KOPT-K1 (cell line): ENCODE results near the gene UGT1A6.

Experiments used
- H3K27ac ChIP-seq: fragments of 200-600 bp; sonication (generic); 2 replicates; pipeline ENCODE4 v1.5.1; 2016; ENCODE audit warnings: antibody characterized with exemption, mild to moderate bottlenecking, low read depth, low read length; ENCODE audit not compliant: poor library complexity, severe bottlenecking
- H3K36me3 ChIP-seq: fragments of 200-600 bp; sonication (generic); 2 replicates; pipeline ENCODE4 v1.5.1; 2017; ENCODE audit warnings: antibody characterized with exemption, mild to moderate bottlenecking, low read length, moderate library complexity; ENCODE audit not compliant: insufficient read depth
- H3K9me3 ChIP-seq: fragments of 200-600 bp; sonication (generic); 2 replicates; pipeline ENCODE4 v1.5.1; 2017; ENCODE audit warnings: antibody characterized with exemption, low read length, mild to moderate bottlenecking; ENCODE audit not compliant: insufficient read depth, poor library complexity, severe bottlenecking

Gene UGT1A6

DNA sequence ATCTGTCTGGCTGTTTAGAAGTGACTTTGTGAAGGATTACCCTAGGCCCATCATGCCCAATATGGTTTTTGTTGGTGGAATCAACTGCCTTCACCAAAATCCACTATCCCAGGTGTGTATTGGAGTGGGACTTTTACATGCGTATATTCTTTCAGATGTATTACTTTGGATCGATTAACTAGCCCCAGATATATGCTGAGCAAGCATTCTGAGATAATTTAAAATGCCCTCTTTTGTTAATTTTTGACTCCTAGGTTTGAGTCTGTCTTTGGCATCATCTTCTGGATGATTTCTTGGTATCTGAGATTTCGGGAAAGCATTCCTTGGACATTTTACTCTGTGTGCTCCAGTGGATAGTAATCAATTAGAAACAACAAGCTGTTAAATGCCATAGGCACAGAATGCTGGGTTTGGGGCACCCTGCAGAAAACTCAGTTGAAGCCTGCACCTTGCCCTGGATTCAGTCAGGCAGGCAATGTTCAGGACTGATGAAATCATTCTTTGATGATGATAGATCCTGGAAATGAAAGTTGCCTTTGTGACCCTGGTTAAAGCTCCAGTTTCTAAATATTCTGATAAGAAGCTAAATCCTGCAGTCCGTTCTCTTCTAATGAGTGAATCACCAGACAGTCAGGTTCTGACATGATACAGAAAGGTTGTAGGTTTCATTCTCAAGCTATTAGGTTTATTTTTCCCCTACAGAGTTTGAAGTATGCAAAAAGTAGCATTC, 68.5 kb downstream of the UGT1A6 start:
- no peaks in the 10 kb centered on the region for H3K36me3 ChIP-seq
- no peak overlapping the region for H3K27ac ChIP-seq
- H3K9me3 ChIP-seq = no peaks in the 10 kb centered on the region

DNA sequence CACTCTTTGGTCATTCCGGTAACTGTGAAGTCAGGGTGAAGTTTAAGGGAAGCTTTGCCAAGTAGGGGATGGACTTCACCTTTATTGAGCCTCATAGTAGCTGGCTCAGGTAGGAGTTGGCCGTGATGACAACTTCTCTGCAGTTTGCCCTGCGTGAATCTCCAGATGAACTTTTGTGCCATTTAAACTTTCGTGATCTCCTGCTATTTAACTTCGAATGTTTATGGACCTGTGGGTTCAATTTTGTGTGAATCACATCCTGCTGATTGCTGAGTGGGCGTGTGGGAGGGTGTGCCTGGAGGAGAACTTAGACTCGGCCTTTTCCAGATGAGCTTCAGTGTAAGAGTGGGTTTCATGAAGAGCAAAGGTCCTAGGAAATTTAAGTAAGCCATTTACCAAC, 71.6 kb downstream of the UGT1A6 start:
- Histone ChIP-seq H3K36me3 (no peaks in the 10 kb centered on the region), H3K9me3 (no peaks in the 10 kb centered on the region), H3K27ac (no peak overlapping the region)

DNA sequence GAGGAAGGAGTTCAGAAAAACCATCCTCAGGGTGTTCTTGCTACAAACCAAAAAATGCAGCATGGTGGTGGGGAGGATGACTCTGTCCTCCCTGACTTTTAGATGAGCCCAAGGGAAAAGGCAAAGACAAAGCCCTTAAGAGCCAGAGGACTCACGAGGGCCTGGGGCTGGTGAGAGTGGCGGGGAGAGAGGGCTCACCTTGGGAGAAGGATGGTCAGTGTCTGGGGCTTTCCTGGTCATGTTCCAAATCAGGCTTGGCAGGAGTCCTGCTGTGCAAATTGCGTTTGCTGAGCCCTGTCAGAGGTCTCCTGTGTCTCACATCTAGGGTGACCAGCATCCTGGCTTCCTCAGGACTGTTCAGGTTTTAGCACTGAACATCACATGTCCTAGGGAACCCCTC, 72.1 kb downstream of the UGT1A6 start:
- H3K27ac ChIP-seq = no peak overlapping the region
- no peaks in the 10 kb centered on the region for H3K36me3 ChIP-seq
- no peaks in the 10 kb centered on the region for H3K9me3 ChIP-seq

DNA sequence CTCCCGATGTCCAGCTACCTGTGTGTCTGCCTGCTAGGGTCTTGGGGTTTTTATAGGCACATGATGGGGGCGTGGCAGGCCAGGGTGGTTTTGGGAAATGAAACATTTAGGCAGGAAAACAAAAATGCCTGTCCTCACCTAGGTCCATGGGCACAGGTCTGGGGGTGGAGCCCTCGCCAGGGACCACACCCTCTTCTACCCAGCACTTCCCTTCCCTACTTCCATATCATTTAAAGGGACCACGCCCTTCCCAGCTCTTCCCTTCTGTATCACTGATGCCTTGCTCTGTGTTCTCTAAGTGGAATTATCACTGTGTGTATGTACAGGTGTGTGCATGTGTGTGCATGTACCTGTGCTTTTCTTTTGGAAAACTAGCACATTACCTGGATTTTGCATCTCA, 73.7 kb downstream of the UGT1A6 start:
- H3K36me3 ChIP-seq = no peaks in the 10 kb centered on the region
- H3K9me3 ChIP-seq = no peaks in the 10 kb centered on the region
- H3K27ac ChIP-seq = no peak overlapping the region

DNA sequence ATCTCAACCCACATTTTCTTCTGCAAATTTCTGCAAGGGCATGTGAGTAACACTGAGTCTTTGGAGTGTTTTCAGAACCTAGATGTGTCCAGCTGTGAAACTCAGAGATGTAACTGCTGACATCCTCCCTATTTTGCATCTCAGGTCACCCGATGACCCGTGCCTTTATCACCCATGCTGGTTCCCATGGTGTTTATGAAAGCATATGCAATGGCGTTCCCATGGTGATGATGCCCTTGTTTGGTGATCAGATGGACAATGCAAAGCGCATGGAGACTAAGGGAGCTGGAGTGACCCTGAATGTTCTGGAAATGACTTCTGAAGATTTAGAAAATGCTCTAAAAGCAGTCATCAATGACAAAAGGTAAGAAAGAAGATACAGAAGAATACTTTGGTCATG, 75.4 kb downstream of the UGT1A6 start:
- Histone ChIP-seq H3K27ac (no peak overlapping the region), H3K36me3 (no peaks in the 10 kb centered on the region), H3K9me3 (no peaks in the 10 kb centered on the region)

GRCh38 chr2:233769260-233769659, 76.6 kb downstream of the UGT1A6 start:
- H3K27ac ChIP-seq = no peak overlapping the region
- no peaks in the 10 kb centered on the region for H3K36me3 ChIP-seq
- no peaks in the 10 kb centered on the region for H3K9me3 ChIP-seq

DNA sequence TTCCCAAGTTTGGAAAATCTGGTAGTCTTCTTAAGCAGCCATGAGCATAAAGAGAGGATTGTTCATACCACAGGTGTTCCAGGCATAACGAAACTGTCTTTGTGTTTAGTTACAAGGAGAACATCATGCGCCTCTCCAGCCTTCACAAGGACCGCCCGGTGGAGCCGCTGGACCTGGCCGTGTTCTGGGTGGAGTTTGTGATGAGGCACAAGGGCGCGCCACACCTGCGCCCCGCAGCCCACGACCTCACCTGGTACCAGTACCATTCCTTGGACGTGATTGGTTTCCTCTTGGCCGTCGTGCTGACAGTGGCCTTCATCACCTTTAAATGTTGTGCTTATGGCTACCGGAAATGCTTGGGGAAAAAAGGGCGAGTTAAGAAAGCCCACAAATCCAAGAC, 79.5 kb downstream of the UGT1A6 start:
- H3K27ac ChIP-seq = no peak overlapping the region
- H3K36me3 ChIP-seq = no peaks in the 10 kb centered on the region
- peaks cover 20% of the 10 kb centered on the region for H3K9me3 ChIP-seq

DNA sequence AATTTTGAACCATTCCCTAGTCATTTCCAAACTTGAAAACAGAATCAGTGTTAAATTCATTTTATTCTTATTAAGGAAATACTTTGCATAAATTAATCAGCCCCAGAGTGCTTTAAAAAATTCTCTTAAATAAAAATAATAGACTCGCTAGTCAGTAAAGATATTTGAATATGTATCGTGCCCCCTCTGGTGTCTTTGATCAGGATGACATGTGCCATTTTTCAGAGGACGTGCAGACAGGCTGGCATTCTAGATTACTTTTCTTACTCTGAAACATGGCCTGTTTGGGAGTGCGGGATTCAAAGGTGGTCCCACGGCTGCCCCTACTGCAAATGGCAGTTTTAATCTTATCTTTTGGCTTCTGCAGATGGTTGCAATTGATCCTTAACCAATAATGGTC, 79.9 kb downstream of the UGT1A6 start:
- no peak overlapping the region for H3K27ac ChIP-seq

GRCh38 chr2:233773854-233774253, 81.2 kb downstream of the UGT1A6 start:
- peaks cover 24% of the 10 kb centered on the region for H3K9me3 ChIP-seq
- no peak overlapping the region for H3K27ac ChIP-seq
- no peaks in the 10 kb centered on the region for H3K36me3 ChIP-seq

More for the DNA sequence above, 79.9 kb downstream of the UGT1A6 start:
- no peaks in the 10 kb centered on the region for H3K36me3 ChIP-seq
- peaks cover 24% of the 10 kb centered on the region for H3K9me3 ChIP-seq

DNA sequence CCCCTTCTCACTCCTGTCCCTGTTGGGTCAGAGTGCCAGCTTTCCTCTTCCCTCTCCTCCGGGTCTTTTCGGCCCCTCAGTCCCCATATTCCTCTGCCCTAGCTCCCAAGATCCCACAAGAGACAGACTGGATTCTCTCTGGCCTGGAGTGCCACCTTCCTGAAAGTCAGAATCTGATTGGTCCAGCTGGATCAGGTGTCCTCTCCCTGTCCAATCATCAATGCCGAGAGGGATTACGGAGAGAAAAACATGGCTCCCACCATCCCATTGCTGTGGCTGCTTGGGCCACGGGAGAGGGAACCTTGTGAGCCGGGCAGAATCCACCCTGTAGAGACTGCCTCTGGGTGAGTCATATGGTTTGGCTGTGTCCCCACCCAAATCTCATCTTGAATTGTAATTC, 82.7 kb downstream of the UGT1A6 start:
- Histone ChIP-seq H3K9me3 (peaks cover 24% of the 10 kb centered on the region), H3K27ac (no peak overlapping the region), H3K36me3 (no peaks in the 10 kb centered on the region)

- peaks cover 24% of the 10 kb centered on the region for H3K9me3 ChIP-seq
- no peaks in the 10 kb centered on the region for H3K36me3 ChIP-seq
- H3K27ac ChIP-seq = no peak within 1 kb of the TSS
Observed at GRCh38 chr2:233778030-233778429, 85.3 kb downstream of the UGT1A6 start, which contains the start of gene MROH2A. Gene MROH2A (plus strand): TSS chr2:233778330. CDS start chr2:233779359, 1,029 bp downstream.

- Histone ChIP-seq H3K36me3 (no peaks in the 10 kb centered on the region), H3K27ac (no peak overlapping the region), H3K9me3 (peaks cover 29% of the 10 kb centered on the region)
Observed at GRCh38 chr2:233779722-233780121, 87.0 kb downstream of the UGT1A6 start.

DNA sequence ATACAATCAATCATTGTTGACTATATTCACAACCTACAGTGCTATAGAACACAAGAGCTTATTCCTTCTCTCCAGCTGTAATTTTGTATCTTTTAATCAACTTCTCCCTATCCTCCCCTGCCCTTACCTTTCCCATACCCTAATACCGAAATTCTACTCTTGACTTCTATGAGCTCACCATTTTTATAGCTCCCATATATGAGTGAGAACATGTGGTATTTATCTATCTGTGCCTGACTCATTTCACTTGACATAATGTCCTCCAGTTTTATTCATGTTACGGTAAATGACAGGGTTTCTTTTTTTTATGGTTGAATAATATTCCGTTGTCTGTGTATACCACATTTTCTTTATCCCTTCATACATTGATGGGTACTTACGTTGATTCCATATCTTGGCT, 88.1 kb downstream of the UGT1A6 start:
- no peak overlapping the region for H3K27ac ChIP-seq
- peaks cover 21% of the 10 kb centered on the region for H3K9me3 ChIP-seq
- no peaks in the 10 kb centered on the region for H3K36me3 ChIP-seq

DNA sequence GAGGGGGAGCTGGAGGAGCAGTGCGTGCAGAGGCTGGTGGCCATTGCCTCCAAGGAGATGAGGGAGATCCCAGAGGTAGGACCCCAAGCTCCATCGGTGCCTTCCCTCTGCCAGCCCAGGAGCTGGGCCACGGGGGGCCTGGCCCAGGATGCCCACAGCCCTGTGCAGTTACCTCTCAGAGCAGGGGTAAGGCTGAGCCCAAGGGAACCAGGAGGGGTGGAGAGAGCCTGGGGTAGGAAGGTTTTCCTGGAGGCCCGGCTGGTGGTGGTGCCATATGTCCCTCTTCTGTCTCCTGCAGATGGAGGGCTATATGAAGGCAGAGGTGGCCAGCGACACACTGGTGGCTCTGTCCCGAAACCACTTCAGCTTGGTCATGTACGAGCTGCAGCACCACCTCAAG, 96.9 kb downstream of the UGT1A6 start:
- H3K36me3 ChIP-seq = no peaks in the 10 kb centered on the region
- H3K27ac ChIP-seq = no peak overlapping the region
- peaks cover 9% of the 10 kb centered on the region for H3K9me3 ChIP-seq

DNA sequence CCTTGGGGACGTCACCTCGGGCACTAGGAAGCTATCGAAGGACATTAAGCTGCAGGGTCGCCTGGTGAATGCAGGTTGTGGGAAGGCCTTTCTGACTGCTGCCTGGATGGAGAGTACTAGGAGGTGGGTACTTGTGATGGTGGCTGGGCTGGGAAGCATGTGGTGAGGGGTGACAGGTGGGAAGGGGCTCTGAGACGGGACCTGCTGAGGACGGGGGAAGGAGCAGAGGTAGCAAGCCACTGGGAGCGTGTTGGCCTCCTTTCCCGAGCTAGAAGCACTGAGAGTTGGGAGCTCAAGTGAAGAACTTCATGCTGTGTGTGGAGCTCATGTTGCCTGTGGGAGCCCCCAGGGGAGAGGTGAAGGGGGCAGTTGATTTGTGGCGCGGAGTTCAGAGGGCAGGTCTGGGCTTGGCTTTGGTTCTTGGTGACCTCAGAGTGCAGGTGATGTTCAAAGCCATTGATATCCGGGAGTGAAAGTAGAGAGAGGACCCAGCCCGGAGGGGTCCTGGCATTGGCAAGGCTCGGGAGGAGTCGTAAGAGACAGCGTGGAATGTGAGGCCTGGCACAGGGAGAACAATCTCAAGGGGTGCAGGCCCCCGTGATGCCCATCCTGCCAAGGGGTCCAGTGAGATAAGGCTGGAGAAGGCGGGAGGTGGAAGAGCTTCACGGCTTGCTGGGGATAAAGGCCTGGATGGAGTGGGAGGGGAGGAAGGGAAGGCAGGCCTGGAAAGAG, 98.6 kb downstream of the UGT1A6 start:
- Histone ChIP-seq H3K36me3 (no peaks in the 10 kb centered on the region), H3K9me3 (peaks cover 1% of the 10 kb centered on the region), H3K27ac (no peak overlapping the region)

- Histone ChIP-seq H3K9me3 (no peaks in the 10 kb centered on the region), H3K27ac (no peak overlapping the region), H3K36me3 (no peaks in the 10 kb centered on the region)
Observed at GRCh38 chr2:233791883-233792329, 99.2 kb downstream of the UGT1A6 start.
